A673 (cell line): Measurements from ENCODE around the gene SMIM38.

Experiments used
- CTCF ChIP-seq: fragments of 300-800, 200-600 bp; sonication (generic); conservative IDR thresholded peaks from 2 replicates; pipeline ENCODE4 v1.5.1; 2017; ENCODE audit warnings: low read depth, mild to moderate bottlenecking, antibody characterized with exemption, low read length, moderate library complexity, mixed read lengths
- EZH2 ChIP-seq: fragments of 200-600 bp; sonication (generic); IDR thresholded peaks from 2 replicates; pipeline ENCODE4 v1.6.1; 2017; ENCODE audit warnings: borderline replicate concordance, low read depth, mild to moderate bottlenecking, mixed read lengths, antibody characterized with exemption, low read length; ENCODE audit not compliant: poor library complexity, severe bottlenecking

DNA sequence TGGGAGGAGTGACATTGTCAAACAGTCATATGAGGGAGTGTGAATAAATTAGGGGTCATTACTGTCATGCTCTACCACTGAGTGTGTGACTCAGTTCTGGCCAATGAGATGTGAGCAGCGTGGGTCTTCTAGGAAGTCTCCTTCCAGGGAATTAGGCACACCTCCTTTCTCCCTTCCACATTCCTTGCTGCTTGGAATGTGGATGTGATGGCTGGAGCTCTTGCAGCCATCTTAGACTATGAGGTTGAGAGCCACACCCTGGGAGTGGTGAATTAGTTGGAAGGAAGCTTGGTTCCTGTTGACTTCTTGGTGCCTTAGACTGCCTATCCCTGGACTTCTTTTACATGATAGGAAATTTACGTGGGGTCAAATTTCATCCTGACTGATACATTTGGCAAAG lies 36.5 kb upstream of the SMIM38 start:
- TF ChIP-seq CTCF, result no peak
- TF ChIP-seq EZH2, result no peak
